MG63 (cell line): Measurements from ENCODE around the gene PHLDB3. TPM values are rescaled to one million over a fixed set of nuclear protein-coding genes. Genes with fewer than 3 reads are reported as not detected.

Source experiments
- DNase-seq: peaks from one replicate; pipeline ENCODE4 v3.0.0-alpha.2; 2020
- H3K27me3 ChIP-seq: fragments of 250-450 bp; sonication (Bioruptor Pico); 2 replicates; pipeline ENCODE4 v1.5.1; 2020; ENCODE audit warnings: mild to moderate bottlenecking, moderate library complexity
- H3K36me3 ChIP-seq: fragments of 250-450 bp; sonication (Bioruptor Pico); 2 replicates; pipeline ENCODE4 v1.5.1; 2020; ENCODE audit warnings: mild to moderate bottlenecking, moderate library complexity
- H3K4me3 ChIP-seq: fragments of 250-450 bp; sonication (Bioruptor Pico); 2 replicates; pipeline ENCODE4 v1.5.1; 2020; ENCODE audit warnings: mild to moderate bottlenecking, moderate library complexity
- H3K9me3 ChIP-seq: fragments of 250-450 bp; sonication (Bioruptor Pico); 2 replicates; pipeline ENCODE4 v1.5.1; 2020; ENCODE audit warnings: mild to moderate bottlenecking, moderate library complexity
- total RNA-seq: library from RNA; depleted of rRNA; stranded (reverse); fragments of >200 nt; shearing (Covaris generic); gene quantifications from 2 replicates; pipeline ENCODE4 v1.2.3, GENCODE V29; 2014; ENCODE audit warnings: low replicate concordance

Gene PHLDB3
- total RNA-seq, 1 experiment from 2014 or later = 10.5 TPM

- Histone ChIP-seq H3K36me3 (peaks cover 17% of the 10 kb centered on the region), H3K4me3 (no peak overlapping the region), H3K9me3 (no peaks in the 10 kb centered on the region), H3K27me3 (no peaks in the 10 kb centered on the region)
- no peak for DNase-seq
Measured at GRCh38 chr19:43507880-43508279, 3.3 kb upstream of the PHLDB3 start.

- H3K4me3 ChIP-seq = no peak overlapping the region
- no peak for DNase-seq
- no peaks in the 10 kb centered on the region for H3K27me3 ChIP-seq
- H3K9me3 ChIP-seq = no peaks in the 10 kb centered on the region
- H3K36me3 ChIP-seq = peaks cover 17% of the 10 kb centered on the region
Measured at GRCh38 chr19:43506629-43507028, 2.1 kb upstream of the PHLDB3 start.

- no peaks in the 10 kb centered on the region for H3K27me3 ChIP-seq
- peaks cover 17% of the 10 kb centered on the region for H3K36me3 ChIP-seq
- H3K9me3 ChIP-seq = no peaks in the 10 kb centered on the region
- DNase-seq = no peak
- H3K4me3 ChIP-seq = no peak overlapping the region
Measured at GRCh38 chr19:43505941-43506340, 1.4 kb upstream of the PHLDB3 start.

- Histone ChIP-seq H3K4me3 (no peak overlapping the region), H3K36me3 (peaks cover 17% of the 10 kb centered on the region), H3K27me3 (no peaks in the 10 kb centered on the region), H3K9me3 (no peaks in the 10 kb centered on the region)
- no peak for DNase-seq
Measured at GRCh38 chr19:43505186-43505456, 575 bp upstream of the PHLDB3 start.

GRCh38 chr19:43503501-43504425 lies 783 bp downstream of the PHLDB3 start:
- no peaks in the 10 kb centered on the region for H3K27me3 ChIP-seq
- H3K36me3 ChIP-seq = peaks cover 10% of the 10 kb centered on the region
- H3K4me3 ChIP-seq = peak overlapping the region; percentile 83
- peak; percentile 91 for DNase-seq
- no peaks in the 10 kb centered on the region for H3K9me3 ChIP-seq

- H3K9me3 ChIP-seq = no peaks in the 10 kb centered on the region
- H3K27me3 ChIP-seq = no peaks in the 10 kb centered on the region
- DNase-seq = no peak
- no peak overlapping the region for H3K4me3 ChIP-seq
- peaks cover 4% of the 10 kb centered on the region for H3K36me3 ChIP-seq
Measured at GRCh38 chr19:43502419-43502976, 2.0 kb downstream of the PHLDB3 start.

- peaks cover 10% of the 10 kb centered on the region for H3K36me3 ChIP-seq
- H3K27me3 ChIP-seq = no peaks in the 10 kb centered on the region
- no peak for DNase-seq
- no peaks in the 10 kb centered on the region for H3K9me3 ChIP-seq
- H3K4me3 ChIP-seq = no peak overlapping the region
Measured at GRCh38 chr19:43501661-43502418, 2.7 kb downstream of the PHLDB3 start.

GRCh38 chr19:43499042-43499441 lies 5.5 kb downstream of the PHLDB3 start:
- Histone ChIP-seq H3K9me3 (no peaks in the 10 kb centered on the region), H3K4me3 (no peak overlapping the region), H3K36me3 (peaks cover 6% of the 10 kb centered on the region), H3K27me3 (no peaks in the 10 kb centered on the region)
- DNase-seq = no peak

GRCh38 chr19:43498233-43498842 lies 6.2 kb downstream of the PHLDB3 start:
- Histone ChIP-seq H3K27me3 (no peaks in the 10 kb centered on the region), H3K4me3 (no peak overlapping the region), H3K9me3 (no peaks in the 10 kb centered on the region), H3K36me3 (peaks cover 6% of the 10 kb centered on the region; the same call in 1 of the 2 replicates)
- no peak for DNase-seq

- H3K36me3 ChIP-seq = peaks cover 6% of the 10 kb centered on the region; the same call in 1 of the 2 replicates
- DNase-seq = no peak
Measured at GRCh38 chr19:43496960-43497359, 7.6 kb downstream of the PHLDB3 start.

GRCh38 chr19:43495082-43495481 lies 9.5 kb downstream of the PHLDB3 start:
- H3K4me3 ChIP-seq = no peak overlapping the region
- no peak for DNase-seq
- no peaks in the 10 kb centered on the region for H3K27me3 ChIP-seq
- peaks cover 6% of the 10 kb centered on the region; the same call in 1 of the 2 replicates for H3K36me3 ChIP-seq
- no peaks in the 10 kb centered on the region for H3K9me3 ChIP-seq

More at GRCh38 chr19:43496960-43497359, 7.6 kb downstream of the PHLDB3 start:
- no peaks in the 10 kb centered on the region for H3K27me3 ChIP-seq
- no peak overlapping the region for H3K4me3 ChIP-seq
- no peaks in the 10 kb centered on the region for H3K9me3 ChIP-seq

GRCh38 chr19:43490759-43491158 lies 13.8 kb downstream of the PHLDB3 start:
- Histone ChIP-seq H3K36me3 (no peaks in the 10 kb centered on the region), H3K4me3 (no peak overlapping the region), H3K27me3 (no peaks in the 10 kb centered on the region), H3K9me3 (no peaks in the 10 kb centered on the region)
- DNase-seq = no peak

GRCh38 chr19:43489979-43490599 lies 14.5 kb downstream of the PHLDB3 start:
- H3K36me3 ChIP-seq = no peaks in the 10 kb centered on the region
- DNase-seq = no peak
- H3K9me3 ChIP-seq = no peaks in the 10 kb centered on the region
- H3K27me3 ChIP-seq = no peaks in the 10 kb centered on the region
- H3K4me3 ChIP-seq = no peak overlapping the region

GRCh38 chr19:43489310-43489709 lies 15.2 kb downstream of the PHLDB3 start:
- no peak for DNase-seq
- H3K27me3 ChIP-seq = no peaks in the 10 kb centered on the region
- no peaks in the 10 kb centered on the region for H3K9me3 ChIP-seq
- H3K36me3 ChIP-seq = no peaks in the 10 kb centered on the region
- no peak overlapping the region for H3K4me3 ChIP-seq

- no peak for DNase-seq
- no peaks in the 10 kb centered on the region for H3K36me3 ChIP-seq
- H3K9me3 ChIP-seq = no peaks in the 10 kb centered on the region
- no peak overlapping the region for H3K4me3 ChIP-seq
- H3K27me3 ChIP-seq = no peaks in the 10 kb centered on the region
Measured at GRCh38 chr19:43488179-43488578, 16.4 kb downstream of the PHLDB3 start.

GRCh38 chr19:43486412-43486811 lies 18.1 kb downstream of the PHLDB3 start:
- Histone ChIP-seq H3K27me3 (no peaks in the 10 kb centered on the region), H3K36me3 (no peaks in the 10 kb centered on the region), H3K9me3 (no peaks in the 10 kb centered on the region), H3K4me3 (no peak overlapping the region)
- DNase-seq = no peak

GRCh38 chr19:43485951-43486350 lies 18.6 kb downstream of the PHLDB3 start:
- H3K36me3 ChIP-seq = no peaks in the 10 kb centered on the region
- no peak for DNase-seq
- no peaks in the 10 kb centered on the region for H3K27me3 ChIP-seq
- H3K4me3 ChIP-seq = no peak overlapping the region
- H3K9me3 ChIP-seq = no peaks in the 10 kb centered on the region
